Transverse colon (tissue), 4 donors: ENCODE data around the gene HSD17B2.

Experiments
- CTCF ChIP-seq, 5 experiments: fragments of 200-600 bp in 3 of 5; fragments of 450-650 bp in 2 of 5; sonication (generic) in 3 of 5; IDR thresholded peaks; 1 replicate in 2 of 5; 2 replicates in 3 of 5; pipeline ENCODE4 v1.5.1; 2016 to 2017; ENCODE audit warnings: antibody characterized with exemption in 5 of 5, inconsistent platforms in 3 of 5, mild to moderate bottlenecking in 2 of 5, moderate library complexity in 1 of 5
- POLR2AphosphoS5 ChIP-seq, 3 donors: sonication (generic); formaldehyde crosslinking; IDR thresholded peaks; one replicate each; pipeline ENCODE4 v1.6.1; 2016; ENCODE audit warnings: antibody characterized with exemption in 3 of 3

- no peak for TF ChIP-seq CTCF (IDR thresholded peaks at IDR 0.05)
- TF ChIP-seq POLR2AphosphoS5 (IDR thresholded peaks at IDR 0.05), result no peak
Observed at GRCh38 chr16:82023206-82023605, 11.8 kb upstream of the HSD17B2 start.
